Stimulated activated CD4-positive, alpha-beta T cell treated with anti-CD3 and anti-CD28 coated beads, Interleukin-1b, Interleukin-23, amount 100 ng/mL, for 24 hours (primary cell): Measurements from ENCODE around the gene HPRT1.

Experiments used
- DNase-seq, 4 experiments: peaks; one replicate each; pipeline ENCODE4 v3.0.0-alpha.2; 2020; ENCODE audit warnings: low read depth in 4 of 4, low spot score in 1 of 4

Gene HPRT1

DNA sequence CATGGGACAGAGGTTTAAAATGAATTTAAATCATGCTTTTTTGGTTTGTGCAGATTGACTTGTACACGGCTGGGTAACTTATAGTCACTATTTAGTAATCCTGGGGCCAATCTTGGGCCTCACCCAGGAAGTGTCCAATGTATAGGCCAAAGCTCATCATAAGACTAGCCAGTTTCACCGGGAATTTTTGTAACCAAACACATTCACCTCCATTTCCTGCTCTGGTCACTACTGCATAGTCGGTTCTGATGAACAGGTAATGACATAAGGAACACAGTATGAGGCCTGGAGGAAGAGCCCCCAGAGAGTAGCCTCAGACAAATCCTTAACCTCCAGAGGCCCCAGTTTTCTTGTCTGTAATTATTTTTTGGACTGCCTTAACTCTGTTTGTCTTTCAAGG is 81.9 kb downstream of the HPRT1 start:
- no peak for DNase-seq

DNA sequence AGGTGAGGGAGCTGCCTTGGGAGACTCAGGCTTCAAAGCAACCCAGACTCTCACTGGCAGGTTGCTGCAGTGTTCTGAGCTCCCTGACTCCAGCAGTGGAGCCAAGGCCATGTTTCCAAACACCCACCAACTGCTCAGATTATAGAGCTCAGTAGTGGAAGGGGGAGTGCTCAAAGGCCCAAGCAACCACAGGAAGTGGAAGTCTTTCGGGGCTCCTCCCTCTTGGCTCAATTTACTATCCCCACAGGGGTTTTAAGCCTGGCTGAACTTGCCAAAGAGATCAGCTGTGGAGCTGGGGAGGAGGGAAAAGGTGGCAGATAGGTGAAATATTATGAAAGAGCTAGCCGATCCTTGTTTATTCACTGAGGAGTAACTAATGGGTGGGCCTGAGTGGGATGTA is 82.5 kb downstream of the HPRT1 start:
- no peak for DNase-seq

DNA sequence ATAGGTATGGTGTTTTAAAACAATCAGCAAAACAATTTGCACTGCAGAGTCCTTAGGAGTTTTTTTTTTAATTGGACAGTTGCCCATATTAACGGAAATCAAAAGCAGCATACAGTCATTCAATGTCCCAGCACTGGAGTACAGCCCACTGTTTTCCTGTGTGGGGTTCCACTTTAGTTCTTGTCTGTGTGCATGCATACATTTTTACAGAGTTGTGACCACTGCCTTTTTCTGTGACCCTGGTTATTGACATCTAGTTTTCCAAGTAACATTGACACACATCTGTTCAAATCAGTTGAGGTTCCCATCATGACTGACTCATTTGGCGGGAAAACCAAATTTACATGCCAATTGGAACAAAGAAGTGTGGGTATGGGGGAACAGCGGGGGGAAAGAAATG is 83.3 kb downstream of the HPRT1 start:
- DNase-seq: no peak

DNA sequence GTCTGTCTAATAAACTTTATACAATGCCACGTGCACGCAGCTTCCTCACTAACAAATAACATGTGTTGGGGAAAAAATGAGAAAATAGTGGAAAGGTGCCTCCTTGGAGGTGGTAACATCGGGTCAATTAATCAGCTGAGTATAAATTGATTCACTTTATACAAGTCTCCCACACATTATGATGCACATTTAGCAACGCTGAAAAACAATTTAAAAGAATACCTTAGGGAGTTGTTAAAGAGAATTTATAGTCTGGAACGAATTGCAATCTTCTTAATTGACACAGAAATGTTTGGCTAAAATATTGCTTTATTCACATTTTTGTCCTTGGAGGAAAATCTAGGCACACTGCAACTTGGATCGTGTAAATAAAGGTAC is 84.2 kb downstream of the HPRT1 start:
- DNase-seq: no peak

DNA sequence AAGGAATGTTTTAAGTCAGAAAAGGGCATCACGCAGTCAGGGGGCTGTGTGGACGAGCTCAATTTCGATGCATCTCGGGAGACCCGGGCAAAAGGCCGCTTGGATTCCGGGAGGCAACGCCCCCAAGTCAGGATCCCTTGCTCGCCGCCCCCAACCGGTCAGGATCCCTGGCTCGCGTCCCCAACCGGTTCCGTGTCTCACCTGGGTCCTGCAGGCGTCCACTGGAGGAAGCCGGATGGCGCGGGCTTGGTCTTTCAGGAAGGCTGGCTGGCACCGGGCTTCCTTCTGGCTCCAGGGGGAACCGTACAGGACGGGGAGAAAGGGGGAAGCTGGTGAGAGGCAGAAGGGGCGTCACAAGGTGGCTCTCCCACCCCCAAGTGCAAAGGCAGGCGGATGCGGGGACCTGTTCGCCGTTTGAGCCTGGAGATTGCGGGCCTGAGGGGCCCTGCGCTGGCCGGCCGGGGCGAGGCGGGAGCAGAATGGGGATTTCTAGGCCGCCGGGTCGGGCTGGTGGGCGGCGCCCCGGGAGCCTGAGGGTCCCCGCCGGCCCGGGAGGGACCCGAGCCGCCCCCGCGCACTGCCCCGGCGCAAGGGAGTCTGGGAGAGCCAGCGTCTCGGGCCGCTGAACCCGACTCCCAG is 84.7 kb downstream of the HPRT1 start:
- DNase-seq: no peak

DNA sequence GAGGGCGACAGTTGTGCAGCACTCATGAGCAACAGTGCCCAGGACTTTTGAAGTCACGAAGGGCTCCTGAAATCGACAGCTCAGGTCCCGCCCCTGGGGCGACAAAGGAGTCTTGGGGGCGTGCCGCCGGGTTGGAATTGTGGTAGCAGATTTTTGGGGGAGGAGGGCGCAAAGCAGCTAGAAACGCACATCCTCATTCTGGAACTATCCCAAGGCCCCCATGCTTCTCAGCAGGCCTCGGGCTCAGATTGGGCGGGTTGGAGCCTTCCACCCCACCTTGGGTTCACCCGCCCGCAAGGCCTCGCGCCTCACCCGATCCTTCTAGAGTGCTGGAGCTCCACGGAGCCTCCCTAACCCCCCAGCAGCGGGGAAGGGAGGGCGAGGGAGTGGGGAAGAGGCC is 85.5 kb downstream of the HPRT1 start:
- no peak for DNase-seq

DNA sequence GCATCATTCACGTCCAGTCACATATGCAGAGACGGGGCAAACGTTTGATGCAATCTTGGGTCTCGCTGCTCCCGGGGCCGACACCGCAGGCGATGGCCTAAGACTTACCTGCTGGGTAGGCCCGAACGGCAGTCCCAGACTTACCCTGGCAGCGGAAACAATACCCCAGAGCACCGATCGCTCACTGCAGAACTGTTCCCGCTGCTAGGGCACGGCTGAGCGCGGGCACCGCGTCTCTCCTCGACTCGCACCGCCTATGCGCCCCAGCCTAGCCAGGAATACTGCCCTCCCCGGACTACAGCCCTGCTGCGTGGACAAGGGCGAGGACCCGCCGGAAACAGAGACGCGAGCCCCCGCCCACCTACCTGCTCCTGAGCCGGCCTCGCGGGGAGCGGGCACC is 86.2 kb downstream of the HPRT1 start:
- DNase-seq: no peak

DNA sequence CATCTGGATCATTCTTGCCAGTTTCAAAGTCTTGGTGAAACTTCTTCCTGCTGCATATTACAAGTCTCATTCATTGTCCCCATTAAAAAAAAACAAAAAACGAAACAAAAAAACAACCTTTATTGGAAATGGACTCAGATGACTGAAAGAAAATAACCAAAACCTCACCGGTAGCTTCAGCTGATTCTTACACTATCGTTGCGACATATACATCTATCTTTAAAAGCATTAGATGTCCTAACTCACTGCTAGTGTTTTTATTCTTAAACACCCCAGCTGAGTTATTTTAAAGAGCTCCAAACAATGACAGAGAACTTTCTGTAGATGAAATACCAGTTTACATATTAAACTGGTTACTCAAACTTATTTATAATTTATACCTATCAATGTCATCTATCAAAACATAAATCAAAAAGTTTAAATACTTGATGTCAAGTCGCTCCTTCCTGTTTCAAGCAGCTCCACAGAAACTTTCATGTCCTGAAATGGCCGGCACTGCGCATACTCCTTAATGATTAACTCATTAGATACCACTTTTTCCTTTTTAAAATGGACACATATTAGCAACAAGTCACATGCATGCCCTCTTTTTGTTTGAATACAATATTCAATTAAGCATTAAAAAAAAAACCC is 87.2 kb downstream of the HPRT1 start:
- DNase-seq: no peak

DNA sequence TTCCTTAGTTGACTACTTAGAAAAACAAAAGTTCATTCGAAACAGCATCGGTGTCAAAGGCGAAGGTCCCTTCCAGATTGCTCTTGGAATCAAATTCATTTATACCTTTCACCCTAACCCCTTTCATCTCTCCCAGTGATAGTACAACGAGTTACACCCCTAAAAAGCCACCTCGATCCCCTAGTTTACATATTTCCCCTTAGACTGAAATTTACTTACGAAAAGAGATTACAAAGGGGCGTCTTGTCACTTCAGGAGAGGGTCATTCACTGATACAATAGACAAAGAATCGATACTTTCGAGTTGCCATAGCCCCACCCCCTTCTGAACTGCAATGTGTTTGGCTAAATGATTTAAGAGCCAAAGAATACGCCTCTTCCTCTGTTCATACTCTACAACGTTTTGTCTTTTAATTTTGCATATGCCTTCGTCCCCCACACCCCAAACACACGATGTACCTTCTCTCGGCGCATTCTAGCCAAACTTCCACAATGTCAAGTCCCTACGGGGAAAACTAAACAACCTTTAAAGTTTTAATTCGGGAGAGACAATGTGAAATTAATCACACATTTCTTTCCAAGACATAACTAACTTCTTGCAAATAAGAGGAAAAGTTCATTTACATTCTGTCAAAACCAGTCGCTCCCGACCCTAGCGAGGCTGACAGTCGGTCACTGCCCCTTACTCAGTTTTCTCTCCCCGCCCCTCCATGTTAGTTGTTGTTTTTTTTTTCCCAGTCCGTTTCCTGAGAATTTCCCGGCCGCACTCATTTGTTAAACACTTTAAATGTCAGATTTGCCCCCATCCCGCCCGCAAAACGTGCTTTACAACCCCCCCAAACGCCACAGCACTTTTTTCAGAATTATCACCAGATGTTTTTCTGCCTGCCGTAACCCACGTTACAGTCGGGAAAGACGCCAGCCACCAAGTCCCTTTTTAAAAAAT is 88.6 kb downstream of the HPRT1 start:
- no peak for DNase-seq
